GM21528 (cell line): ENCODE measurements around the gene PIK3AP1.

Experiments used
- ATAC-seq: cut with Tn5 transposase; IDR thresholded peaks from one replicate; pipeline ENCODE4 v1.9.1; 2021; ENCODE audit warnings: mild to moderate bottlenecking, moderate library complexity; ENCODE audit not compliant: unreplicated experiment, low FRiP score

Gene PIK3AP1

GRCh38 chr10:96616961-96617360 is 103.4 kb downstream of the PIK3AP1 start:
- no peak for ATAC-seq

- ATAC-seq = no peak
Measured at GRCh38 chr10:96614515-96614914, 105.8 kb downstream of the PIK3AP1 start.

- no peak for ATAC-seq
Measured at GRCh38 chr10:96613576-96613975, 106.7 kb downstream of the PIK3AP1 start.

DNA sequence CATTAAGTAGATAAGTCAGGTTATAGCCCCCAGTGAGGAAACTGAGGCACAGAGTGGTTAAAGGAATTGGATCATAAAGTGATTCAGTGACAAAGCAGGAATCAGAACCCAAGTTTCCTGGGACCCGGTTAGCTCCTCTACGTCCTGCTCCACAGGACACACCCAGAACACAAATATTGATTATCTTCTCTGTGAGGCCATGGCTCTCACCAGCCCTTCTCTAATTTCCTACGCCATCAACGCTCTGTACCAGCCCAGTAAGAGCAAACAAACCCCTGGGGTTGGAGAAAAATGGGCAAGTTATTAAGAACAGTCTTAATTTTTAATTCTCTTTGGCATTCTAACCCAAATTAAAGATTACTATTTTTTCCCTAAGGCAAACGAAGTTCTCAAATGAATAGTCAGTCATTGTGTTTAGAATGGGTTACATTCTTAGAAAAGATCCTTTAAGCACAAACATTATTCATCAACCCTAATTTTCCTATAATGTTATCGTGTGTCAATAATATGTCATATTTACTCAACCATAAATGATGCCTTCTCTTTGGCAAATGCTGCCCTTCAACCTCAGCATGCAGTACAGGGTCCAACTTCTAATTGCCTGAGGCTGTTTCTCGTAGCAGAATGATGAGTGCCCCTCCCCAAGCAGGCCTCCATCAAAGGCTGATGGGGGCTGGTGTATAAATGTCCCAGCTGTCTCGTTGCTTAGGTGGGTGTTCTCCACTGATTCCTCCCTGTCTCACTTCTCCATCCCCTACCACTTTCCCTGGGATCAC is 108.1 kb downstream of the PIK3AP1 start:
- ATAC-seq = no peak

DNA sequence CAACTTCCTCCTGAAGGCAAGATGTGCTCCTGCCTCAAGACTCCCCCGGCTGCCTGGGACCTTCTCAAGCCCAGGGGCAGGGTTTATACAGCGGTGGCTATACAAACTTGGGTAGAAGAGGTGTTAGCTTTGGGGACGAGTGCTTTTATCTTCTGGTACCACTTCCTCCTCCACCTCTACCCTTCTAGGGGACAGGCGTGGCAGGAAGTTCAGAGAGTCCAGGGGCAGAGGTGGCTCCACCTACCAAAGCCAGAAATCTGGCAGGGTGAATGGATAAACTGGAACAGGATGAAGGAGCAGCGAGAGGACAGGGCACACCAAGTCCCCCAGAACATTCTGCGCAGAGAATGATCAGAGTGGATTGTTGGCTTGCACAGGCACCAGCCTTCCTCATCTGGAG is 109.5 kb downstream of the PIK3AP1 start:
- no peak for ATAC-seq

- no peak for ATAC-seq
Measured at GRCh38 chr10:96609510-96609909, 110.8 kb downstream of the PIK3AP1 start.

DNA sequence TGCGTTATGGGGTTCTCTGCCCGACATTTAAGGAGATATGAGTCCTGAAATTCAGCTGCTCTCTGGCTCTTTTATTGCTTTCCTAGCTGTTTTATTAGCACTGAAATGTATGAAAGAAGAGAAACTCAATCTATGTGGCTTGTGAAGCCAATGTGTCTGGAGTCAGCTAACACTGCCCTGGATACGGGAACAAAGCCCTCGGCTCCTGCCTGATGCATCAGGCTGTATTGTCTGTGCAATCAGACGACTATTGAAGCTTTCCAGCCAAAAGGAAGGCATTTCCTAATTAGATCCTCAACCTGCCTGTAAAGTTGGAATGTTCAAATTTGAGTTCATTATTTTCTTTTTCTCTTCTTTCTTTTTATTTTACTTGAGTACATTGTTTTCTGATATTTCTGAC is 111.5 kb downstream of the PIK3AP1 start:
- ATAC-seq = no peak

DNA sequence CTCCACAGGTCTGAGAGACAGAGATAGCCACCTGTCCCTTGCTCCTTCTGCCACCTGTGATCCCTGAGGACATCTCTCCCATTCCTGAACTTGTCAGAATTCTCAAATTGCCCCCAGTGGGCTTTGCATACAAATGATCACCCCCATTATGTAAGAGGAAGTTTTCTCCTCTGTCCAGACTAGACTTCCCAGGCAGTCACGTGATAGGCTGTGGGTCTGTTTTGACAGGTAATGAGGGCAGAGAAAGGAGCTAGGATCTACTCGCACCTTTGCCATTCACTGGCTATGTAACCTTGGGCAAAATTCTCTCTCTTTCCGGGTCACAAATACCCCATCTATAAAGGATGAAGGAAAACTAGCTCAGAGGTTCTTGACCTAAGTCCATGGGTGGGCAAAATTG is 112.1 kb downstream of the PIK3AP1 start:
- no peak for ATAC-seq

DNA sequence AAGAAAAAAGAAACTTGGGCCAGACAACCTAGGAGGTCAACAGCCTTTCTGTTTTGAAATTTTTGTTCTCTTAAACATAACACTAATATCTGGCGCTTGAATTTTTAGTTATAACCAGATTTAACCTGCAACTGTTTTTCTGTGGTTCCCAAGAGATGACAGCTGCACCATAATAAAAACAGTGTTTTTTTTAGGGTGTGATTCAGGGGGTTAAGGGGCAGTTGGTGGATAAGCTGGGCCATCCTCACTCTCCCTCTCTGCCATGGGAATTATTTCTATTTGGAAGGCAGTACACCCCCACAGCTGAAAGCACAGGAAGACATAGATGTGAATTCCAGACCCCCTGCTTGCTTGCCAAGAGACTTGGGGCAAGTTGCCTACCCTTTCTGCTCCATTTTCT is 113.4 kb downstream of the PIK3AP1 start:
- no peak for ATAC-seq

- ATAC-seq = no peak
Measured at GRCh38 chr10:96606216-96606615, 114.1 kb downstream of the PIK3AP1 start.

GRCh38 chr10:96600337-96600736 is 120.0 kb downstream of the PIK3AP1 start:
- ATAC-seq = no peak

DNA sequence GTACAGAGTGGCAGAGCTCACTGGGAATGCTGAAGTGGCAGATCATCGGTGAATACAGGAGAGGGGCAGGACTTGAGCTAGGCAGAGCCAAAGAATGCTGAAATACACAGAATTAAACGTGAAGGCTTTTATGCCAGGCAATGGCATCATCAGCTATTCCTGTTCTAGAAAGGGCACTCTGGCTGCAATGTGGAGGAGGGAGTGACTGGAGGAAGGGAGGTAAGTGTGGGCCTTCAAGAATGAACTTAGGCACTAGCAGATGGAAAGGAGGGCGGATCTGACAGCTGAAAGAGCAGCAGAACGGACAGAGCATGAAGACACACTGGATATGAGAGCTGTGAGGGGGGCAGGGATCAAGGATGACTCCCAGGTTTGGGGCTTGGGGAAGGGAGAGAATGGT is 121.5 kb downstream of the PIK3AP1 start:
- no peak for ATAC-seq

DNA sequence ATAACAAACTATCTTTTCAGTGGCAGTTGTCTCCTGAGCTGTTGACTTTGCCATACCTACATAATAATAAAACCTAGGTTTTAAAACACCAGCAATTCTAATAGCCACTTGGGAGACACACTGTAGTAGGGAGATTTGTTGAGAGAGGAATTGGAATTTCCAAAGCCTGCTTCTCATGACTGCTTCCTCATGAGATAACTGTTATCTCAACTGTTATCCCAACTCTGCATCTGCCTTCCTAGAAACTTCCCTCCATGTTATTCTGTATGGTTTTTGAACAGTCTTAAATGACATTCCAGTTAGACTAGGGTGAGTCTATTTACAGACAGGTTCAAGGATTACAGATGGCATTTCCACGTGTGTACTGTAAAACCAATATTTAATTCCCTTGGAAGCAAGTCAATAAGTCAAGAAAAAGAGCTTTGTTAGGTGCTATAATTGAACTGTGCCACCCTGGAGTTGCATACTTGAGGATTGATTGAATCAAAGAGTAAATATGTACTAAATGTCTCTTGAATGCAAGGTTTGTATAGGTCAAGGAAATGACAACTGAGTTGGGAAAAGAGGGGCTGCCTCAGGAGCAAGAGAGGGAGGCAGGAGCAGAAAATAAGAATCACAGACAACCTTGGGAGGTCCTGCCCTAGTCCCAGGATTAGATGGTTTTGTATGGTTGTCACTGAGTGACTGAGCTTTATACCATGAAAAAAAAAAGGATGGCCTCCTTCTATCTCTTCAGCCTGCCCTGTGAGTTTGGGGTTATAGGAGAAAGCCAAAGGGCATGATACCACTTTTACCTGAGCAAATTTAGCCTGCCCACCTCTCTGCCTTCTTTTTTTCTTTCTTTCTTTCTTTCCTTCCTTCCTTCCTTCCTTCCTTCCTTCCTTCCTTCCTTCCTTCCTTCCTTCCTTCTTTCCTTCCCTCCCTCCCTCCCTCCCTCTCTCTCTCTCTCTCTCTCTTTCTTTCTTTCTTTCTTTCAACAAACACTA is 123.6 kb downstream of the PIK3AP1 start:
- ATAC-seq = no peak

GRCh38 chr10:96595741-96596140 is 124.6 kb downstream of the PIK3AP1 start:
- ATAC-seq = no peak

DNA sequence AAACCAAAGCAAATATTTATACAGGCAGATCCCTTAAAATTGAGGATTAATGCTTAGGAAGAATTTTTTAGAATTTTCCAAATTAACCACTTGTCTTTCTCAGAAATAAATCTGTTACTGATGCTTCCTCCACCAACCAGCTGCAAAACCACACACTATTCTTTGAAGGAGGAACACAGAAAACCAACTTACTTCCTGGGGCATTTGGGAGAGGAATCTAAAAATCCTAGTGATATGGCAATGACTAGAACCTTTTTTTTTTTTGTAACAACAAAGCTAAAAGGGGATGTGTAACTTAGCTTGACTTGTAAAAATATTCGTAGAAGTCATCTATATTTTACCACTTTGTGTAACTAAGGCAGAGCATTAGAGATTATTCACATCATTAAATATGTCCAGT is 128.4 kb downstream of the PIK3AP1 start:
- no peak for ATAC-seq

DNA sequence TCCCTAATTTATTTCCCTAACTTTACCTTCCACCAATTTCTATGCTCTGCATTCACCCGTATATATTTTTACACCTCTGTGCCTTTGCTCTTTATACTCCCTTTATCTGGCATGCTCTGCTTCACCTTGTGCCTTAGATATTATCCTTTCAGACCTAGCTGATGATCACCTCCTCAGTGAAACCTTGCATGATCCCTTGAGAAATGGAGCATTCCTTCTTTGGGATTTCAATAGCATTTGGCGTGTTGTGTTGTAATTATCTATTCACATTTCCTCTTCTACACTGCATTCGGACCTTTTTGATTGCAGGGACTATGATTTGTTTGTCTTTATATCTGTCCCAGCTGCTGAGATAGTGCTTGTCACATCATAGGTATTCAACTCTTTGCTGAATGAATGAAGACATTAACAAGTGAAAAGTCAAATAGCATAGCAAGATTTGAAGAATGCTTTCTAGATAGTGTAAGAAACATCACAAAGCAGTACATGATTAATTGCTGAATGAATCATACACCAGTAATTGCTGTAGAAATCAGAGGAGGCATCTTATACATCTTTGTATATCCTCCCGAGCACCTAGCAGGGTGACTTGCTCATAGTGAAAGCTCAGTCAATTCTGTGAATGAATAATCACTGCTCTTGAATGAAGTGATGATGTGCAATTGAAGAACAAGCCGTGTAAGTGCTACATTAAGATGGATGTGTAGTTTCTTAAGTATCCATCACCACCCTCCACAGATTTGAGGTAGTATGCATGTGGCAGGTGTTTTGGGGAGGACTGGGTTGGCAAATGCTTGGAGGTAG is 131.5 kb downstream of the PIK3AP1 start:
- ATAC-seq = no peak

DNA sequence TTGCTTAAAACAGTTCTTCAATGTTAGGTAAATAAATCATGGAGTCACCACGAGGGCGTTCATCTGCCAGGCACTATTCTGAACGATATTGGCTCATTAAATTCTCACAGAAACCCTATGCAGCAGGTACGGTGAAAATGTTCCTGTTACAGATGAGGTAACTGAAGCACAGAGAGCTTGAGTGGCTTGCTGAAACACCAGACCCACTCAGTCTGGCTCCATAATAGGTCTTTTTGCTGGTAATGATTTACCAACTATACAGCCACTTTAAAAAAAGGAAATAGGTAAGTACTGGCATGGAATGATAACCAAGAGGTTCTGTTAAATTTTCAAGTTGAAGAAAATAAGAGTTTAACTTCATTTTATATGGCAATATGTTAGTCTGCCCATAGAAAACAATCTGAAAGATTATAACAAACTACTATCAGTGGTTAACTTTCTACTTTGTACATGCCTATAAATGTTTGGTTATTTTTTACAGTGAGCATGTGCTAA is 132.2 kb downstream of the PIK3AP1 start:
- ATAC-seq = no peak

DNA sequence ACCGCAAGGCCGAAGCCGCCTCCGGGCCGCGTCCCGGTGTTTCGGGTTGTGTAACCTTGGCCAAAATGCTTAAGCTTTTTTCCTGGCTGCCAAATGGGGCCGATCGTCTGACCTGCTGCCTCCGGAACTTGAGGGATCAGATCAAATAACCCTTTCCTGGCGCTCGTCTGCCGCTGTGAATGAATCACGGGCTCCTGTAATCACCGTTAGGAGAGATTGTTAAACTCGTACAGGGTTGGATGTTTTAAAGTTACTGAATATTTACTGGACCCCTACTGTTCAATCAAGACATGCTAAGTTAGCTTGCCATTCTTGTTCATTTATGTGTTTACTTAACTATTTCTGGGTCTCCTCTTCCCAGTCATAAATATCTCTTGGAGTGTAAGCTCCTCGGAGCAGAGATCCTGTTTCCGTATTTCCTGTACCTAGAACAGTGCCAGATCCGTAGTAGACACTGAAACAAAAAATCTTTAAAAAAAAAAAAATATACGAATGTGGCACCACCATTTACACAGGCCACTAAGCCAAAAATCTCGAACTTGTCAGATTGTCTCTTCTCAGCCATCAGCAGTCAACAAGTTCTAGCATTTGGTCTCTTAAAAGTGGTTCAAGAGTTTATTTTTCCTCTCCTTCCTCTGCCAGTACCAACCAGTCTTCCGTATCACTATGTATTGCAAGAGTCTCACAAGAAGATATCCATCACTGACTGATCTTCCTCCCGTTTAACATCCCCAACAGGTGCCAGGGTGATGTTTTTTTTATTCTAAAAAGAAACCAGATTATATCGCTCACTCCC is 132.9 kb downstream of the PIK3AP1 start:
- ATAC-seq = peak; percentile 27

GRCh38 chr10:96586419-96587263 is 133.7 kb downstream of the PIK3AP1 start, which contains the start of gene TM9SF3:
TM9SF3 (minus strand) TSS chr10:96587012; CDS start chr10:96586835, 177 bp downstream.
- ATAC-seq = peak; percentile 67
